ENCODE measurements around the gene ZNF207.
A peak's percentile ranks its signal among the peaks of the same experiment; 100 is the strongest.
"Not testable (repeated sequence)": the region's sequence is repeated elsewhere in the genome, so short reads cannot be mapped to it uniquely, and the experiment has no call there.

ZNF207 gene

GRCh38 chr17:32335687-32336086 lies 14.3 kb upstream of the ZNF207 start:
- DNase-seq: no peak

GRCh38 chr17:32341141-32341856 lies 8.7 kb upstream of the ZNF207 start:
- DNase-seq: peak; percentile 57

GRCh38 chr17:32341857-32342602 lies 7.9 kb upstream of the ZNF207 start, which contains the start of gene C17orf75:
Gene C17orf75, minus strand, starts transcription at chr17:32342173. Its CDS starts 34 bp downstream, at chr17:32342139.
- DNase-seq: peak; percentile 89

DNA sequence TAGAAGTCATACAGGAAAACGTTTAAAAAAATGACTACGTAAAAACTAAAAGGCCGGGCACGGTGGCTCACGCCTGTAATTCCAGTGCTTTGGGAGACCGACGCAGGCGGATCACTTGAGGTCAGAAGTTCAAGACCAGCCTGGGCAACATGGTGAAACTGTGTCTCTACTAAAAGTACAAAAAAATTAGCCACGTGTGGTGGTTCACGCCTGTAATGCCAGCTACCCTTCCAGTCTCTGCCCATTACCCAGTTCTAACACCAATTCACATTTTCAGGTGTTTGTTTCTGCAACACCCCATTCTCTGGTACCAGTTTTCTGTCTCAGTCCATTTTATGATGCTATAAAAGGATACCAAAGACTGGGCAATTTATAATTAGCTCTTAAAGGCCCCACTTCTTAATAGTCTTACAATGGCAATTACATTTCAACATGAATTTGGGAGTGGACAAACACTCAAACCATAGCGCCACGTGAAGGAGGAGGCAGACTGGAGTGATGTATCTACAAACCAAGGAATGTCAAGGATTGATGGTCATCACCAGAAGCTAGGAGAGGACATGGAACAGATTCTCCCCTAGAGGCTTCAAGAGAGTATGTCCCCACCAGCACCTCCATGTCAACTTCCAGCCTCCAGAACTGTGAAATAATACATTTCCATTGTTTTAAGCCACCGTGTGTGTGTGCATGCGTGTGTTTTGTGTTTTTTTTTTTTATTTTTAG lies 7.2 kb upstream of the ZNF207 start:
- no peak for DNase-seq

DNA sequence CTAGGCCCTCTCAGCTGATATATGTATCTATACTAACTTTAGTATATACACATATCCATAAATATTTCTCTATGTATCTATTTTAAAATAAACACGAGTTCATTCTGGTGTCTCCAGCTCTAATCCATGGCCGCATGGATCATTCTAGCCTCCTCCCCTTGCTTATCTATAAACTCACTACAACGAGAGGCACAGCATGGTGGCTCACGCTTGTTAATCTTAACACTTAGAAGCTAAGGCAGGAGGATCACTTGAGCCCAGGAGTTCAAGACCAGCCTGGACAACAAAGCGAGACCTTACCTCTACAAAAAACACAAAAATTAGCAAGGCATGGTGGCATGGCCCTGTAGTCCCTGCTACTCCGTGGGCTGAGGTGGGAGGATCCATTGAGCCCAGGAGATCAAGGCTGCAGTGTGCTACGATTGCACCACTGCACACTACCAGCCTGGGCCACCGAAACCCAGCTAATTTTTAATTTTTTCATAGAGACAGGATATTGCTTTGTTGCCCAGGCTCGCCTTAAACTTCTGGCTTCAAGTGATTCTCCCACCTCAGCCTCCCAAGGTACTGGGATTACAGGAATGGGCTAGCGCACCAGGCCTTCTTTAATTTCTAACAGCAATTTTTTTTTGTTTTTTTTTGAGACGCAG lies 3.9 kb upstream of the ZNF207 start:
- no peak for DNase-seq

GRCh38 chr17:32348483-32348800 lies 1.5 kb upstream of the ZNF207 start:
- no peak for DNase-seq

DNA sequence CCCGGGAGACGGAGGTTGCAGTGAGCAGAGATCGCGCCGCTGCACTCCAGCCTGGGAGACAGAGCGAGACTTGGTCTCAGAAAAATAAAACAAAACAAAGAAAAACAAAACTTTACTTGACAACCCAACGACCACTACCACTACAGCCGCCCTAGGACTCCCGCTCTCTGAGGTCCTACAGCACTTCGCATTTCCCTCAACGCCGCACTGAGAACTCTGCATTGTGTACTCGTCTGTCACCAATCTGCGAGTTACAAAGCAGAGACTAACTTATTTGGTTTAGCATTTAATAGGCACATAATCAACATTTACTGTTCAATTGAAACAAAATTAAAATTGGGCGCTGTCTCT lies 479 bp upstream of the ZNF207 start:
- DNase-seq: no peak

- peak; percentile 79 for DNase-seq
Measured at GRCh38 chr17:32350666-32351418, 885 bp downstream of the ZNF207 start.

GRCh38 chr17:32352734-32353133 lies 2.8 kb downstream of the ZNF207 start:
- not testable (repeated sequence) for DNase-seq

- DNase-seq: no peak
Measured at GRCh38 chr17:32355649-32356377, 5.9 kb downstream of the ZNF207 start.

DNA sequence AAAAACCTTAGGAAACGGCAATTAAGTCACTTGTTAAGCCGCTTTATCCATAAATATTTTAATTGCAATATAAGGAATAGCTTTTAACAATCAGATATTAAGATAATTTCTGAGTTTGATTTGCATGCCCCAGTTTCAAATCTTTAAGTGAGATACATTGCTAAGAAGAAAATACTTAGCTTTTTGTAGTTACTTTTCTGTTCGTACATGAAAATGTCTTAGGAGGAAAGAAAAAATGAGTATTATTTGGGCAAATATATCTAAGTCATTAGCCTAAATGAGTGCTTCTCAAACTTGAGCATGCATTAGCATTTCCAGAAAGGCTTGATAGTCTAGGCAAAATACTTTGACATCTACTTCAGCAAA lies 6.4 kb downstream of the ZNF207 start:
- no peak for DNase-seq

GRCh38 chr17:32356750-32357149 lies 6.8 kb downstream of the ZNF207 start:
- no peak for DNase-seq

DNA sequence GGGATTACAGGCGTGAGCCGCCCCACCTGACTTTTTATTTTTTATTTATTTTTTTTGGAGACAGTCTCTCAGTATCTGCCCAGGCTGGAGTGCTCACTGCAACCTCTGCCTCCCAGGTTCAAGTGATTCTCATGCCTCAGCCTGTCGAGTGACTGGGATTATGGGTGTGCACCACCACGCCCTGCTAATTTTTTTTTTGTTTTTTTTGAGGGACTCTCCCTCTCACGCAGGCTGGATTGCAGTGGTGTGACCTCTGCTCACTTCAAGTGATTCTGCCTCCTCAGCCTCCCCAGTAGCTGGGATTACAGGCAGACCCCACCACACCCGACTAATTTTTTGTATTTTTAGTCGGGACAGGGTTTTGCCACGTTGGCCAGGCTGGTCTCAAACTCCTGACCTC lies 7.7 kb downstream of the ZNF207 start:
- no peak for DNase-seq

DNA sequence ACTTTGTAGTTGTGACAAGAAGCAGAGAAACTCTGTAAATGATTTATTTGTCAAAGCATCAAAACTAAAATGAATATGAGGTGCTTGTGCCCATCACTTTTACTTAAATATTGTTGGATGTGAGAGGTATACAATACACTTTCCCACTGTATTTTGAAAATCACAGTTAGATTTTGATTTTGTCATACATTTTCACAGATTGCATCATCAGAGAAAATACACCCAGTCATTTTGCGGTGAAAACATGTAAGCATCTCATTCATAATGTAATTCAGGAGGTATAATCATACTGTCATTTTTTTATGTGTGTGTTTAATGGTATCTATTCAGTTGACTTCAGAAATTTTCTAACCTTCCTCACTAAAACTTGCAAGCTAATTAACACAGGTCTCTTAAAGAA lies 11.3 kb downstream of the ZNF207 start:
- DNase-seq: no peak

DNA sequence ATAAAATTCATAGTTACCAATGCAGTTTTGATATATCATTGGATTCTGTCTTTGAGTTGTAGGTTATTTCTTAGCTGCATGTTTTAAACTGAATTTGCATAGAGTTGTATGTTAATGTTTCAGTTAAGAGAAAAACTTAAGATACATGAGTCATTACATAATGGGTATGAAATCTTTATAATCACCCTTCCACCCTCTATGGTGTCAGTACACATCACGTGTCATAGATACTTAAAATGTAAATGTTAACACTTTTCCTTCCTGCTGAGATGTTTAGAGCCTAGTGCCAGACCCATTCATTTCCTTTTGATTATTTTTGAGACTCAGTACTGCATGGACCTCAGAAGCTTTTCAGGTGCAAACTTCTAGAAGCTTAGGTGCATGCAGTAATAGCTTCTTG lies 20.5 kb downstream of the ZNF207 start:
- no peak for DNase-seq

GRCh38 chr17:32382526-32383223 lies 32.7 kb downstream of the ZNF207 start:
- DNase-seq: no peak

DNA sequence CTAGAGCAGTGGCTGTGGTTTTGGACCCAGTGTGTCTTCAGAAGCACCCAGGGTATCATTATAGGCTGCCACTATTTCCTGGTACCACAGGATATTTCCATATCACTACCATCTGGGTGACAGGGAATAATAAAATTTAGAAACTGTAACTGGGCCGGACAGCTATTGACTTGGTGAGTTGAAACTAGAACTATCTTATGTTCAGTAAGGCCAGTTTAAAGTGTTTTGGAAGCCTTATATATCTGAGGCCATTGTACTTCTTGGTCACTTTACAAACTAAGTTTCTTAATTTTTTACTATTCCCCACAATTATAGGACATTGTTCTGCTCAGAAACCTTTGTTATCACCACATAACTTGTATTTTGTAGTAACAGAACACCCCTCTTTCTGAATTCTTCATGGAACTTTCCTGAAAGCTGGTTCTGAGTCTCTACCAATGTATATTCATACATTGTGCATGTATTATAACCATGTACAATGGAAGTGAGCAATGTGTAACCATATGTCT lies 34.0 kb downstream of the ZNF207 start:
- DNase-seq: no peak

DNA sequence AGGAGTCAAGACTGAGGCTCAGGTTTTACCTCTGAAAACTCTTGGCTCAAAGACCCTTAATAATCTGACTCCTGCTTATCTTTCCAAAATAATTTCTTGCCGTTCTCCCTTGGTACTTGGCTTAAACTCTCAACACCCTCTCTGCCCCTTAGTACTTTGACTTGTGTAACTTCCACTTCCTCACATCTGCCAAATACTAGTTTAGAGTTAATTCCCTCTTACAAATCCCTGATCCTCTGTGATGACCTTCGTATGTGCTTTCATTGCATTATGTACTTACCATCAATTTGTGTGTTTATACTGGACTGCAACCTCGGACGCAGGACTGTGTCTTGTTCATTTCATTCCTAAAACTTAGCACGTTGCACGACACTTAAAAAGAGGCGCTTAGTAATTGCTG lies 35.2 kb downstream of the ZNF207 start:
- DNase-seq: no peak

DNA sequence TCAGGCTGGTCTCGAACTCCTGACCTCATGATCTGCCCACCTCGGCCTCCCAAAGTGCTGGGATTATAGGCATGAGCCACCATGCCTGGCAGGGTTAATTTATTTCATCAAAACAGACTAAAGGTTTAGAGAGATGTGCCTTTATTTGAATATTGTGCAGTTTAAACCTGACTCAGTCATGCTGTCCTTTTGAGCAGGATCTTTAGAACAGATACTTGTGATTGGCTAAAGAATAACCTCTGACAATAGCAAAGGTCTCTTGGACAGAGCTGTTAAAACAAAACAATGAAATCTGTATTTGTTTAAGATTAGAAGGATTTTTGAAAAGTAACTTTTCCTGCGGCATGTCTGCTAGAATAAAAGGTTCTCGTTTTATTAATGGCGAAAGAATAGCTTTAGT lies 36.0 kb downstream of the ZNF207 start:
- DNase-seq: no peak

DNA sequence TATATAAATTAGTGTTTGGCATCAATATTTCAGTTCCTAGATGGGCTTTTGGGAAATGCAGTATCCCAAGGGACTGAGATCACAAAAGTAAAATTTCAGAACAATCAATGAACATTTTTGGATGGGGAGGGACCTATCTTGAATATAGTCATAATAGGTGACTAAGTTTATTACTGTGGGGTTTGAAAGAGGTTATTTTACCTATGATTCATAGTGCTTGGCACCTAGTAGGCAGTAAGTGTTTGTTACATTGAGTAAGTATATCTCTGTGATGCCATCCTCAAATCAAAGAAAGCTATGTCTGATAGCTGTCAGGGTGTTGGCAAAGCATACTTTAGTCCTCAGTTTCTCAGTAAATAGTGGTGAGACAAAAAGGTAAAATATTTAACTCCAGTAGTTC lies 36.9 kb downstream of the ZNF207 start:
- no peak for DNase-seq

GRCh38 chr17:32388128-32388527 lies 38.2 kb downstream of the ZNF207 start:
- not testable (repeated sequence) for DNase-seq

Measured in eye (tissue), 1 donor.